Liver (tissue), 9 donors: ENCODE measurements around the gene DGCR2. TPM values are rescaled to one million over a fixed set of nuclear protein-coding genes. Genes with fewer than 3 reads are reported as not detected.

Experiments used
- DNase-seq: peaks from one replicate; pipeline ENCODE4 v3.0.0-alpha.2; 2017; ENCODE audit warnings: low spot score
- H3K27ac ChIP-seq, 2 donors: one replicate each; pipeline ENCODE4 v1.7.0; 2013; ENCODE audit warnings: inconsistent platforms in 2 of 2, low read length in 2 of 2, control low read depth in 1 of 2, low read depth in 1 of 2, mild to moderate bottlenecking in 1 of 2
- H3K27me3 ChIP-seq, 4 donors: one replicate each; pipeline versions ENCODE4 v1.6.1 to v1.7.0; 2013; ENCODE audit warnings: low read length in 3 of 4, inconsistent platforms in 1 of 4, mild to moderate bottlenecking in 1 of 4, moderate library complexity in 1 of 4; ENCODE audit not compliant: control insufficient read depth in 4 of 4, insufficient read depth in 4 of 4
- H3K36me3 ChIP-seq, 4 donors: one replicate each; pipeline versions ENCODE4 v1.6.1 to v1.7.0; 2013; ENCODE audit warnings: low read length in 3 of 4, mild to moderate bottlenecking in 3 of 4, low read depth in 1 of 4, moderate library complexity in 1 of 4; ENCODE audit not compliant: control insufficient read depth in 4 of 4, insufficient read depth in 3 of 4
- H3K4me1 ChIP-seq, 4 donors: one replicate each; pipeline versions ENCODE4 v1.6.1 to v1.7.0; 2013; ENCODE audit warnings: low read length in 3 of 4, mild to moderate bottlenecking in 3 of 4, moderate library complexity in 1 of 4; ENCODE audit not compliant: control insufficient read depth in 4 of 4, insufficient read depth in 4 of 4
- H3K4me3 ChIP-seq, 3 donors: one replicate each; pipeline versions ENCODE4 v1.6.1 to v1.7.0; 2013; ENCODE audit warnings: low read length in 3 of 3, control low read depth in 1 of 3, low read depth in 1 of 3, mild to moderate bottlenecking in 1 of 3
- H3K9ac ChIP-seq, 2 donors: one replicate each; pipeline ENCODE4 v1.7.0; 2013; ENCODE audit warnings: low read length in 2 of 2, mild to moderate bottlenecking in 2 of 2, moderate library complexity in 2 of 2, control low read depth in 1 of 2, low read depth in 1 of 2
- H3K9me3 ChIP-seq, 4 donors: one replicate each; pipeline versions ENCODE4 v1.6.1 to v1.7.0; 2013; ENCODE audit warnings: low read length in 3 of 4; ENCODE audit not compliant: control insufficient read depth in 4 of 4
- EGR1 ChIP-seq, 2 donors: IDR thresholded peaks; 2 replicates each; pipeline ENCODE4 v1.6.1; 2016 to 2018; ENCODE audit warnings: antibody characterized with exemption in 2 of 2, low read depth in 2 of 2
- FOXA1 ChIP-seq: IDR thresholded peaks from 2 replicates; pipeline ENCODE4 v1.6.1; 2016; ENCODE audit warnings: antibody characterized with exemption
- FOXA2 ChIP-seq: IDR thresholded peaks from 2 replicates; pipeline ENCODE4 v1.6.1; 2016; ENCODE audit warnings: antibody characterized with exemption
- GABPA ChIP-seq, 2 donors: IDR thresholded peaks in 1 of 2; conservative IDR thresholded peaks in 1 of 2; 2 replicates each; pipeline ENCODE4 v1.6.1; 2016; ENCODE audit warnings: antibody characterized with exemption in 2 of 2, mild to moderate bottlenecking in 1 of 2, moderate library complexity in 1 of 2
- HNF4A ChIP-seq, 2 donors: conservative IDR thresholded peaks; 2 replicates each; pipeline ENCODE4 v1.6.1; 2016; ENCODE audit warnings: antibody characterized with exemption in 2 of 2, mild to moderate bottlenecking in 2 of 2
- HNF4G ChIP-seq: IDR thresholded peaks from 2 replicates; pipeline ENCODE4 v1.6.1; 2016; ENCODE audit warnings: antibody characterized with exemption
- JUND ChIP-seq, 2 donors: IDR thresholded peaks; 2 replicates each; pipeline ENCODE4 v1.6.1; 2016; ENCODE audit warnings: antibody characterized with exemption in 2 of 2
- NR2F2 ChIP-seq: IDR thresholded peaks from 2 replicates; pipeline ENCODE4 v1.6.1; 2016; ENCODE audit warnings: antibody characterized with exemption
- RAD21 ChIP-seq, 2 donors: IDR thresholded peaks; 2 replicates each; pipeline ENCODE4 v1.6.1; 2016; ENCODE audit warnings: antibody characterized with exemption in 2 of 2, mild to moderate bottlenecking in 2 of 2
- RXRA ChIP-seq, 2 donors: IDR thresholded peaks; 2 replicates each; pipeline ENCODE4 v1.6.1; 2017 to 2018; ENCODE audit warnings: antibody characterized with exemption in 2 of 2, mild to moderate bottlenecking in 1 of 2
- SP1 ChIP-seq: IDR thresholded peaks from 2 replicates; pipeline ENCODE4 v1.6.1; 2018; ENCODE audit warnings: antibody characterized with exemption, mild to moderate bottlenecking
- TAF1 ChIP-seq: conservative IDR thresholded peaks from 2 replicates; pipeline ENCODE4 v1.6.1; 2016; ENCODE audit warnings: antibody characterized with exemption, mild to moderate bottlenecking
- YY1 ChIP-seq: IDR thresholded peaks from 2 replicates; pipeline ENCODE4 v1.6.1; 2016; ENCODE audit warnings: antibody characterized with exemption, mild to moderate bottlenecking
- WGBS: extraction: QIAGEN DNeasy Blood & Tissue Kit; methylation state at CpG from one replicate; pipeline ENCODE4 v1.1.7; 2013; 5-methylcytosine and 5-hydroxymethylcytosine counted together
- polyA plus RNA-seq, 2 donors: library from polyadenylated mRNA; stranded (reverse) in 1 of 2; unstranded in 1 of 2; fragments of 200-250 nt in 1 of 2; fragments of >200 nt in 1 of 2; fragmentation: Nextera tagmentation in 1 of 2; extraction: Ambion mirVana in 1 of 2; gene quantifications; one replicate each; pipeline versions ENCODE4 v1.2.1 to v1.2.3, GENCODE V29; 2013 to 2015
- total RNA-seq, 2 donors: library from RNA; depleted of rRNA; stranded (reverse); fragments of >200 nt; gene quantifications; one replicate each; pipeline ENCODE4 v1.2.3, GENCODE V29; 2014
- TF ChIP-seq, protein P1 (sequence below): IDR thresholded peaks from 2 replicates; pipeline ENCODE4 v1.6.1; 2016; ENCODE audit warnings: antibody characterized with exemption, mild to moderate bottlenecking
- TF ChIP-seq, protein P2 (sequence below): IDR thresholded peaks from 2 replicates; pipeline ENCODE4 v1.6.1; 2016; ENCODE audit warnings: antibody characterized with exemption
- TF ChIP-seq, protein P3 (sequence below): fragments of 150-350 bp; IDR thresholded peaks from 2 replicates; pipeline ENCODE4 v1.5.1; 2017; ENCODE audit warnings: improper control_type of control experiment, low read depth, low read length; ENCODE audit not compliant: missing input control
- TF ChIP-seq, protein P4 (sequence below): IDR thresholded peaks from 2 replicates; pipeline ENCODE4 v1.6.1; 2016; ENCODE audit warnings: antibody characterized with exemption
- TF ChIP-seq, protein P5 (sequence below): IDR thresholded peaks from 2 replicates; pipeline ENCODE4 v1.6.1; 2016; ENCODE audit warnings: antibody characterized with exemption
- donor health status: healthy.
- donor health status: healthy.
- donor health status: healthy.
- donor health status: healthy.
- donor health status: healthy.

The DGCR2 gene
- total and polyA plus RNA-seq, 4 donors = 11.2 to 30.0 (median 21.1) TPM

DNA sequence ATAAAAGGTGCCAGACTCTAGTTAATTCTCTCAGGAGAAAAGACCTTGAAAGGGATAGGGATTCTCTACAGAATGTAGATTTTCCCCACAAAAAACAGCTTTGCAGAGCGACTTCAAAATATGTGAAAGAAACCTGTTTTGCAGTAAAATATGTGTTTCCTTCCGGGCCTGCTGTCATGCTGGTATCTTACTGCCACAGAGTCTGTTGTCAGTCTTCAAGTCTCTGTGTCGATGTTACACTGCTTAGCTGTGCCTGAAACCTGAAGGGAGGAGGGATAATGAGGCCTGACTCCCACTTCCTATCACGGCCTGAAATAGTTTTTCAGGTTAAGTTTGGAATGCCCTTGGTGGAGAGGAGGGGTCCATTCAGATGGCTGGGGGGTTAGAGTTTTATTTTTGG is 1.7 kb upstream of the DGCR2 start:
- no peak for DNase-seq
- 92% methylated on average over 4 of the region's 4 CpGs for WGBS
- Histone ChIP-seq H3K4me1 (peaks cover 11 to 33% (median 25%) of the 10 kb centered on the region in 4 donors), H3K4me3 (no peak overlapping the region), H3K27me3 (no peaks in the 10 kb centered on the region), H3K9me3 (no peaks in the 10 kb centered on the region), H3K36me3 (no peaks in the 10 kb centered on the region), H3K27ac (no peak overlapping the region), H3K9ac (no peak overlapping the region)
- TF ChIP-seq, protein P1, sequence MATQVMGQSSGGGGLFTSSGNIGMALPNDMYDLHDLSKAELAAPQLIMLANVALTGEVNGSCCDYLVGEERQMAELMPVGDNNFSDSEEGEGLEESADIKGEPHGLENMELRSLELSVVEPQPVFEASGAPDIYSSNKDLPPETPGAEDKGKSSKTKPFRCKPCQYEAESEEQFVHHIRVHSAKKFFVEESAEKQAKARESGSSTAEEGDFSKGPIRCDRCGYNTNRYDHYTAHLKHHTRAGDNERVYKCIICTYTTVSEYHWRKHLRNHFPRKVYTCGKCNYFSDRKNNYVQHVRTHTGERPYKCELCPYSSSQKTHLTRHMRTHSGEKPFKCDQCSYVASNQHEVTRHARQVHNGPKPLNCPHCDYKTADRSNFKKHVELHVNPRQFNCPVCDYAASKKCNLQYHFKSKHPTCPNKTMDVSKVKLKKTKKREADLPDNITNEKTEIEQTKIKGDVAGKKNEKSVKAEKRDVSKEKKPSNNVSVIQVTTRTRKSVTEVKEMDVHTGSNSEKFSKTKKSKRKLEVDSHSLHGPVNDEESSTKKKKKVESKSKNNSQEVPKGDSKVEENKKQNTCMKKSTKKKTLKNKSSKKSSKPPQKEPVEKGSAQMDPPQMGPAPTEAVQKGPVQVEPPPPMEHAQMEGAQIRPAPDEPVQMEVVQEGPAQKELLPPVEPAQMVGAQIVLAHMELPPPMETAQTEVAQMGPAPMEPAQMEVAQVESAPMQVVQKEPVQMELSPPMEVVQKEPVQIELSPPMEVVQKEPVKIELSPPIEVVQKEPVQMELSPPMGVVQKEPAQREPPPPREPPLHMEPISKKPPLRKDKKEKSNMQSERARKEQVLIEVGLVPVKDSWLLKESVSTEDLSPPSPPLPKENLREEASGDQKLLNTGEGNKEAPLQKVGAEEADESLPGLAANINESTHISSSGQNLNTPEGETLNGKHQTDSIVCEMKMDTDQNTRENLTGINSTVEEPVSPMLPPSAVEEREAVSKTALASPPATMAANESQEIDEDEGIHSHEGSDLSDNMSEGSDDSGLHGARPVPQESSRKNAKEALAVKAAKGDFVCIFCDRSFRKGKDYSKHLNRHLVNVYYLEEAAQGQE = no peak
- TF ChIP-seq SP1 (no peak), HNF4A (conservative IDR thresholded peaks at IDR 0.05) (no peak), JUND (IDR thresholded peaks at IDR 0.05) (no peak), RXRA (IDR thresholded peaks at IDR 0.05) (no peak), YY1 (no peak), GABPA (IDR thresholded peaks at IDR 0.05 in 1 of 2, conservative IDR thresholded peaks at IDR 0.05 in 1 of 2) (no peak), HNF4G (no peak), FOXA2 (no peak), TAF1 (no peak)
- TF ChIP-seq, protein P2, sequence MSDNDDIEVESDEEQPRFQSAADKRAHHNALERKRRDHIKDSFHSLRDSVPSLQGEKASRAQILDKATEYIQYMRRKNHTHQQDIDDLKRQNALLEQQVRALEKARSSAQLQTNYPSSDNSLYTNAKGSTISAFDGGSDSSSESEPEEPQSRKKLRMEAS = no peak
- TF ChIP-seq, protein P3, sequence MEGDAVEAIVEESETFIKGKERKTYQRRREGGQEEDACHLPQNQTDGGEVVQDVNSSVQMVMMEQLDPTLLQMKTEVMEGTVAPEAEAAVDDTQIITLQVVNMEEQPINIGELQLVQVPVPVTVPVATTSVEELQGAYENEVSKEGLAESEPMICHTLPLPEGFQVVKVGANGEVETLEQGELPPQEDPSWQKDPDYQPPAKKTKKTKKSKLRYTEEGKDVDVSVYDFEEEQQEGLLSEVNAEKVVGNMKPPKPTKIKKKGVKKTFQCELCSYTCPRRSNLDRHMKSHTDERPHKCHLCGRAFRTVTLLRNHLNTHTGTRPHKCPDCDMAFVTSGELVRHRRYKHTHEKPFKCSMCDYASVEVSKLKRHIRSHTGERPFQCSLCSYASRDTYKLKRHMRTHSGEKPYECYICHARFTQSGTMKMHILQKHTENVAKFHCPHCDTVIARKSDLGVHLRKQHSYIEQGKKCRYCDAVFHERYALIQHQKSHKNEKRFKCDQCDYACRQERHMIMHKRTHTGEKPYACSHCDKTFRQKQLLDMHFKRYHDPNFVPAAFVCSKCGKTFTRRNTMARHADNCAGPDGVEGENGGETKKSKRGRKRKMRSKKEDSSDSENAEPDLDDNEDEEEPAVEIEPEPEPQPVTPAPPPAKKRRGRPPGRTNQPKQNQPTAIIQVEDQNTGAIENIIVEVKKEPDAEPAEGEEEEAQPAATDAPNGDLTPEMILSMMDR = no peak
- TF ChIP-seq, protein P4, sequence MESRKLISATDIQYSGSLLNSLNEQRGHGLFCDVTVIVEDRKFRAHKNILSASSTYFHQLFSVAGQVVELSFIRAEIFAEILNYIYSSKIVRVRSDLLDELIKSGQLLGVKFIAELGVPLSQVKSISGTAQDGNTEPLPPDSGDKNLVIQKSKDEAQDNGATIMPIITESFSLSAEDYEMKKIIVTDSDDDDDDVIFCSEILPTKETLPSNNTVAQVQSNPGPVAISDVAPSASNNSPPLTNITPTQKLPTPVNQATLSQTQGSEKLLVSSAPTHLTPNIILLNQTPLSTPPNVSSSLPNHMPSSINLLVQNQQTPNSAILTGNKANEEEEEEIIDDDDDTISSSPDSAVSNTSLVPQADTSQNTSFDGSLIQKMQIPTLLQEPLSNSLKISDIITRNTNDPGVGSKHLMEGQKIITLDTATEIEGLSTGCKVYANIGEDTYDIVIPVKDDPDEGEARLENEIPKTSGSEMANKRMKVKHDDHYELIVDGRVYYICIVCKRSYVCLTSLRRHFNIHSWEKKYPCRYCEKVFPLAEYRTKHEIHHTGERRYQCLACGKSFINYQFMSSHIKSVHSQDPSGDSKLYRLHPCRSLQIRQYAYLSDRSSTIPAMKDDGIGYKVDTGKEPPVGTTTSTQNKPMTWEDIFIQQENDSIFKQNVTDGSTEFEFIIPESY = no peak
- TF ChIP-seq, protein P5, sequence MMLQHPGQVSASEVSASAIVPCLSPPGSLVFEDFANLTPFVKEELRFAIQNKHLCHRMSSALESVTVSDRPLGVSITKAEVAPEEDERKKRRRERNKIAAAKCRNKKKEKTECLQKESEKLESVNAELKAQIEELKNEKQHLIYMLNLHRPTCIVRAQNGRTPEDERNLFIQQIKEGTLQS = no peak

DNA sequence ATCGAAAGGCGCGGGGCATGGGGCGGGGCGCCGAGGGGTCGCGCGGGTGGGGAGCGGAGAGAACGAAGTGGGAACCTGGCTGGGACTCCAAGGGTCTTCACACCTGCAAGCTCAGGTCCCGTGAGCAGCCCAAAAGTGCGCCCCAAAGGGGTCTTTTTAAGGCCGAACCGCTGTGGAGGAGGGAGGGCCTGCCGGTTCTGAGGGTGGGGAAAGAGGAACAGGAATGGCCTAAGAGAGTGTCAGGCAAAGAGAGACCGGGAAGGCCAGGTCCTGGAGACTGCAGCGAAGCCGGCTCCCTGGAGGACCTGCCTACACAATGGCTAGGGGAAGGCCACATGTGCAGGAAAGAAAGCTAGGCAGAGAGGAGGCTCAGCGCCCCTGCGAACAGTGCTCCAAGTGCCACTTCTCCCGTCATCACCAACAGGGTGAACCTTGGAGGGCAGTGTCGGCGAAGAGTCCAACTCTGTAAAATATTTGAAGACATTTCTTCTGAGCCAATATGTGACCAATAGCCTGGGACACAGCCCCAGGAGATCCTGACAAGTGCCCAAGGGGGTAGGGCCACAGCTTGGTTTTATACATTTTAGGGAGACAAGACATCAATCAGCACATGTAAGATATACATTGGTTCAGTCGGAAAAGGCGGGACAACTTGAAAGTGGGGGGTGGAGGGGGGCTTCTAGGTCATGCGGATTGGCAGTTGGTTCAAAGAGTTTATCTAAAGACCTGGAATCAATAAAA is 710 bp upstream of the DGCR2 start:
- no peak overlapping the region for H3K27ac ChIP-seq
- no peak overlapping the region for H3K9ac ChIP-seq
- no peak for TF ChIP-seq GABPA (IDR thresholded peaks at IDR 0.05 in 1 of 2, conservative IDR thresholded peaks at IDR 0.05 in 1 of 2)
- TF ChIP-seq, protein P4 = no peak
- no peak for TF ChIP-seq JUND (IDR thresholded peaks at IDR 0.05)
- TF ChIP-seq FOXA2 = no peak
- TF ChIP-seq NR2F2 = no peak
- no peak for TF ChIP-seq SP1
- TF ChIP-seq, protein P2 = no peak
- no peak for TF ChIP-seq HNF4A (conservative IDR thresholded peaks at IDR 0.05)
- TF ChIP-seq FOXA1 = no peak
- TF ChIP-seq YY1 = no peak
- TF ChIP-seq EGR1 (IDR thresholded peaks at IDR 0.05; ENCODE audit: low read depth in 2 of 2) = no peak
- TF ChIP-seq RXRA (IDR thresholded peaks at IDR 0.05) = no peak
- no peak for TF ChIP-seq RAD21 (IDR thresholded peaks at IDR 0.05)
- TF ChIP-seq HNF4G = no peak
- TF ChIP-seq, protein P3 = no peak

More for the DNA sequence above, 710 bp upstream of the DGCR2 start:
- no peaks in the 10 kb centered on the region for H3K9me3 ChIP-seq
- peak overlapping the region; percentile 20 to 94 (median 46) for H3K4me3 ChIP-seq
- WGBS = 26% methylated on average over 27 of the region's 27 CpGs
- no peak for DNase-seq
- peaks cover 11 to 35% (median 27%) of the 10 kb centered on the region in 4 donors for H3K4me1 ChIP-seq
- no peaks in the 10 kb centered on the region for H3K27me3 ChIP-seq
- no peaks in the 10 kb centered on the region for H3K36me3 ChIP-seq
